Measurements from ENCODE around the gene GMEB2.

GMEB2 gene

GRCh38 chr20:63568986-63569949, 57.6 kb downstream of the GMEB2 start:
- TF ChIP-seq GATA3 (IDR thresholded peaks at IDR 0.05; ENCODE audit: low read depth, low read length) (no peak), GATA2 (IDR thresholded peaks at IDR 0.05; ENCODE audit: low read depth, low read length) (no peak)

- TF ChIP-seq GATA2 (IDR thresholded peaks at IDR 0.05; ENCODE audit: low read depth, low read length) (no peak), GATA3 (IDR thresholded peaks at IDR 0.05; ENCODE audit: low read depth, low read length) (no peak)
Observed at GRCh38 chr20:63568170-63568981, 58.5 kb downstream of the GMEB2 start.

- no peak for TF ChIP-seq GATA2 (IDR thresholded peaks at IDR 0.05; ENCODE audit: low read depth, low read length)
- no peak for TF ChIP-seq GATA3 (IDR thresholded peaks at IDR 0.05; ENCODE audit: low read depth, low read length)
Observed at GRCh38 chr20:63567386-63568169, 59.3 kb downstream of the GMEB2 start.

- TF ChIP-seq GATA2 (IDR thresholded peaks at IDR 0.05; ENCODE audit: low read depth, low read length) = no peak
- TF ChIP-seq GATA3 (IDR thresholded peaks at IDR 0.05; ENCODE audit: low read depth, low read length) = no peak
Observed at GRCh38 chr20:63567136-63567385, 59.8 kb downstream of the GMEB2 start.

GRCh38 chr20:63566395-63567135, 60.3 kb downstream of the GMEB2 start:
- TF ChIP-seq GATA2 (IDR thresholded peaks at IDR 0.05; ENCODE audit: low read depth, low read length) = no peak
- TF ChIP-seq GATA3 (IDR thresholded peaks at IDR 0.05; ENCODE audit: low read depth, low read length) = no peak

DNA sequence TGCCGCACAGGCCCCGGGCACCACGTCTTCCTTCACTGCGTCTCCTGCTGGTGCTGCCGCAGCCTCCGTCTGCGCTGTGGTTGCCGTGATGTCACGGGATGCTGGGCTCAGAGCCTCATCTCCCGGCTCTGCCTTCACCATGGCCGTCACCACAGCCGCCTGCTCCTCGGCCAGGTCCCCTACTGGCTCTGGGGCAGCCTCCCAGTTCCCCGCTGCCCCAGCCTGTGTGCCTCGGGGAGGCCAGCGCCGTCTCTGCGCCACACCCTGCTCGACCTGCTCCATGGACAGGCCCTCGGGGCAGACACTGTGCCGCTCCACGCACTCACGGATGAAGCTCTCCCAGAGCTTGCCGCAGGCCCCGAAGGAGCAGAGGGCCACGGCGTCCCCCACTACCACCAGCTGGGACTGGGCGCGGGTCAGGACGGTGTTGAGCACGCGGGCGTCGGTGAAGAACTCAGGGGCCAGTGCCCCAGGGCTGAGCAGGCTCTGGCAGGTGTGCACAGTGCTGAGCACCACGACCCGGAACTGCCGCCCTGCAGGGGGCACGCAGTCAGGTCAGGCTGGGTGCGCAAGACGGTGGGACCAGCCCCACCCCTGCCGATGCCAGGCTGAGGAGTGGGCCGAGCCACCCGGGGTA, 61.1 kb downstream of the GMEB2 start:
- TF ChIP-seq GATA3 (IDR thresholded peaks at IDR 0.05; ENCODE audit: low read depth, low read length) (no peak), GATA2 (IDR thresholded peaks at IDR 0.05; ENCODE audit: low read depth, low read length) (no peak)

GRCh38 chr20:63565021-63565698, 61.7 kb downstream of the GMEB2 start:
- no peak for TF ChIP-seq GATA2 (IDR thresholded peaks at IDR 0.05; ENCODE audit: low read depth, low read length)
- TF ChIP-seq GATA3 (IDR thresholded peaks at IDR 0.05; ENCODE audit: low read depth, low read length) = no peak

GRCh38 chr20:63564036-63564810, 62.7 kb downstream of the GMEB2 start:
- TF ChIP-seq GATA2 (IDR thresholded peaks at IDR 0.05; ENCODE audit: low read depth, low read length) (no peak), GATA3 (IDR thresholded peaks at IDR 0.05; ENCODE audit: low read depth, low read length) (no peak)

DNA sequence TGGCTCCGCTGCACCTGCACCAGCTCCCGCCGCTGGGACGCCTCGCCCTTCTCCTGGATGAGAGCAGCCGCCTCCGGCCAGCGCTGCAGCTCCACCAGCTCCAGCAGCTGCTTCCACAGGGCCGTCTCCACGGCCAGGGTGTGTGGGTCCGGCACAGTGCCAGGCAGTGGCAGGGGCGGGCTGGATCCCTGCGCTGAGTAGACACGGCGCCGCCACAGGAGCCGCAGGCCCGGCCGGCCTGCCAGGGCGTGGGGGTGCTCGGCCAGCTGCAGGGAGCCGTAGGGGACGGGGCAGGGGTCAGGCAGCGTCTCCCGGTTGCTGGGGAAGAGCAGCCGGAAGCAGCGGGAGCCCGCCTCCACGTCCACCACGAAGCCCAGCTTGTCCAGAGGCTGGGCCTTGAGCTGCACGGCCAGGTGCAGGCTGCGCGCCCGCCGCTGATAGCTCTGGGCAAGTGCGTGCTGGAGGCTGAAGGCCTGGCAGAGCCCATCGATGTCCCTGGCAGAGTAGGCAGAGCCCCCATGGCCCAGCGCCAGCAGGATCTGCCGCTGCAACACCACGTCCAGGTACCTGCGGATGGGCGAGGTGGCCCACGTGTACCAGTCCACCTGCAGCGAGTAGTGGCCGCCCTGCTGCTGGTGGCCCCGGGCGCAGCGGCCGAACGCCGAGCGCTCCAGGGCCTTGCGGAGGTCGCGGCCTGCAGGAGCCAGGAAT, 63.5 kb downstream of the GMEB2 start:
- no peak for TF ChIP-seq GATA2 (IDR thresholded peaks at IDR 0.05; ENCODE audit: low read depth, low read length)
- TF ChIP-seq GATA3 (IDR thresholded peaks at IDR 0.05; ENCODE audit: low read depth, low read length) = no peak

DNA sequence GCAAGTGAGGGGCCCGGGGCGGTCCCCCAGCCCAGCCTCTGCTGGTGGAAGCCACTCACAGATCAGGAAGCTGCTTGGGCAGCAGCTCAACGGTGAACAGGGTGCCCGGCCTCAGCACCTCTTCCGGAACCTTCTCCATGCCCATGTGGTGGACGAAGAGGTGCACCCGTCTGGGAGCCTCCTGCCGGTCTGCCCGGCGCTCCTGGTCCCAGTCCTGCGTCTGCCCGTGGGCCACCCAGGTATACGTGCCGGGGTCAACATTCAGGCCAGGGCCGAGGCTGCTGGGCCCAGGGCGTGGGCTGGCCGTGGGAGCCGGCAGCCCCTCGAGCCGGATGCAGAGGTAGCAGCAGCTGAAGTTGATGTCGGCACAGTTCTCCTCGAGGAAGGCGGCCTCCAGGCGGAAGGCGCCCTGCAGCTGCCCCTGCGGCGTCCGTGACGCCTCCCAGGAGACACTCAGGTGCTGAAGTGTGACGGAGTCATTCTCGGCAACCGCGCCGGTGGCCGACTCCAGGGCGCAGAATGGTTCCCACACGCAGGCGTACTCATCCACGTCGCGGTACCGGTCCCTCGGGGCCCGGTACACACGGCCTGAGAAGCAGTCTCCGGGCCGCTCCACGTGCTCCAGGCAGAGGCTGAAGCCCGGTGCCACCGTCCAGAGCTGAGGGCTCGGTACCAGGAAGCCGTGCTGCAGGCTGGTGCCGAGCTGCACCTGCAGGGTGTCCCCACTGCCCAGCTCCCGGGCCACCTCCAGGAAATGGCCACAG, 64.3 kb downstream of the GMEB2 start:
- no peak for TF ChIP-seq GATA3 (IDR thresholded peaks at IDR 0.05; ENCODE audit: low read depth, low read length)
- no peak for TF ChIP-seq GATA2 (IDR thresholded peaks at IDR 0.05; ENCODE audit: low read depth, low read length)
